SK-N-SH (cell line): Measurements from ENCODE around the gene ERC1.

Experiments used
- RAD21 ChIP-seq: IDR thresholded peaks from 2 replicates; pipeline ENCODE4 v1.6.1; 2012; ENCODE audit warnings: mild to moderate bottlenecking, low read length
- RCOR1 ChIP-seq: fragments of 150-350 bp; IDR thresholded peaks from 2 replicates; pipeline ENCODE4 v1.6.1; 2017; ENCODE audit warnings: antibody characterized with exemption, low read length
- USF2 ChIP-seq: fragments of 150-350 bp; IDR thresholded peaks from 2 replicates; pipeline ENCODE4 v1.6.1; 2017; ENCODE audit warnings: antibody characterized with exemption, low read length, low read depth, borderline replicate concordance
- YY1 ChIP-seq: IDR thresholded peaks from 2 replicates; pipeline ENCODE4 v1.4.0; 2012; ENCODE audit warnings: low read depth, mild to moderate bottlenecking
- TF ChIP-seq, protein P1 (sequence below): fragments of 200-600 bp; sonication (generic); IDR thresholded peaks from 2 replicates; pipeline ENCODE4 v1.6.1; 2017; ENCODE audit warnings: antibody characterized with exemption, mild to moderate bottlenecking, moderate library complexity
- TF ChIP-seq, protein P2 (sequence below): IDR thresholded peaks from 2 replicates; pipeline ENCODE4 v1.6.1; 2012; ENCODE audit warnings: mild to moderate bottlenecking, low read depth, low read length, moderate library complexity

- TF ChIP-seq, protein P1, sequence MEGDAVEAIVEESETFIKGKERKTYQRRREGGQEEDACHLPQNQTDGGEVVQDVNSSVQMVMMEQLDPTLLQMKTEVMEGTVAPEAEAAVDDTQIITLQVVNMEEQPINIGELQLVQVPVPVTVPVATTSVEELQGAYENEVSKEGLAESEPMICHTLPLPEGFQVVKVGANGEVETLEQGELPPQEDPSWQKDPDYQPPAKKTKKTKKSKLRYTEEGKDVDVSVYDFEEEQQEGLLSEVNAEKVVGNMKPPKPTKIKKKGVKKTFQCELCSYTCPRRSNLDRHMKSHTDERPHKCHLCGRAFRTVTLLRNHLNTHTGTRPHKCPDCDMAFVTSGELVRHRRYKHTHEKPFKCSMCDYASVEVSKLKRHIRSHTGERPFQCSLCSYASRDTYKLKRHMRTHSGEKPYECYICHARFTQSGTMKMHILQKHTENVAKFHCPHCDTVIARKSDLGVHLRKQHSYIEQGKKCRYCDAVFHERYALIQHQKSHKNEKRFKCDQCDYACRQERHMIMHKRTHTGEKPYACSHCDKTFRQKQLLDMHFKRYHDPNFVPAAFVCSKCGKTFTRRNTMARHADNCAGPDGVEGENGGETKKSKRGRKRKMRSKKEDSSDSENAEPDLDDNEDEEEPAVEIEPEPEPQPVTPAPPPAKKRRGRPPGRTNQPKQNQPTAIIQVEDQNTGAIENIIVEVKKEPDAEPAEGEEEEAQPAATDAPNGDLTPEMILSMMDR: no peak
- no peak for TF ChIP-seq RCOR1
- no peak for TF ChIP-seq USF2
- no peak for TF ChIP-seq YY1
- TF ChIP-seq RAD21: no peak
- TF ChIP-seq, protein P2, sequence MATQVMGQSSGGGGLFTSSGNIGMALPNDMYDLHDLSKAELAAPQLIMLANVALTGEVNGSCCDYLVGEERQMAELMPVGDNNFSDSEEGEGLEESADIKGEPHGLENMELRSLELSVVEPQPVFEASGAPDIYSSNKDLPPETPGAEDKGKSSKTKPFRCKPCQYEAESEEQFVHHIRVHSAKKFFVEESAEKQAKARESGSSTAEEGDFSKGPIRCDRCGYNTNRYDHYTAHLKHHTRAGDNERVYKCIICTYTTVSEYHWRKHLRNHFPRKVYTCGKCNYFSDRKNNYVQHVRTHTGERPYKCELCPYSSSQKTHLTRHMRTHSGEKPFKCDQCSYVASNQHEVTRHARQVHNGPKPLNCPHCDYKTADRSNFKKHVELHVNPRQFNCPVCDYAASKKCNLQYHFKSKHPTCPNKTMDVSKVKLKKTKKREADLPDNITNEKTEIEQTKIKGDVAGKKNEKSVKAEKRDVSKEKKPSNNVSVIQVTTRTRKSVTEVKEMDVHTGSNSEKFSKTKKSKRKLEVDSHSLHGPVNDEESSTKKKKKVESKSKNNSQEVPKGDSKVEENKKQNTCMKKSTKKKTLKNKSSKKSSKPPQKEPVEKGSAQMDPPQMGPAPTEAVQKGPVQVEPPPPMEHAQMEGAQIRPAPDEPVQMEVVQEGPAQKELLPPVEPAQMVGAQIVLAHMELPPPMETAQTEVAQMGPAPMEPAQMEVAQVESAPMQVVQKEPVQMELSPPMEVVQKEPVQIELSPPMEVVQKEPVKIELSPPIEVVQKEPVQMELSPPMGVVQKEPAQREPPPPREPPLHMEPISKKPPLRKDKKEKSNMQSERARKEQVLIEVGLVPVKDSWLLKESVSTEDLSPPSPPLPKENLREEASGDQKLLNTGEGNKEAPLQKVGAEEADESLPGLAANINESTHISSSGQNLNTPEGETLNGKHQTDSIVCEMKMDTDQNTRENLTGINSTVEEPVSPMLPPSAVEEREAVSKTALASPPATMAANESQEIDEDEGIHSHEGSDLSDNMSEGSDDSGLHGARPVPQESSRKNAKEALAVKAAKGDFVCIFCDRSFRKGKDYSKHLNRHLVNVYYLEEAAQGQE: no peak
These were observed 316.8 kb downstream of the ERC1 start for GRCh38 chr12:1307796-1308195.
